Nephron progenitor cell (in vitro differentiated cells): Measurements from ENCODE around the gene KIF26B.

Experiments used
- DNase-seq: peaks from one replicate; pipeline ENCODE4 v3.0.0; 2021
- H3K27ac Mint-ChIP-seq: 2 replicates; pipeline ENCODE4 v1.8.0; 2021; ENCODE audit warnings: mild to moderate bottlenecking, moderate library complexity, mixed read lengths
- H3K27me3 Mint-ChIP-seq: 2 replicates; pipeline ENCODE4 v1.8.0; 2021; ENCODE audit warnings: mild to moderate bottlenecking, low read depth, mixed read lengths; ENCODE audit not compliant: poor library complexity
- H3K36me3 Mint-ChIP-seq: 2 replicates; pipeline ENCODE4 v1.8.0; 2021; ENCODE audit warnings: low read depth, mixed read lengths
- H3K4me1 Mint-ChIP-seq: 2 replicates; pipeline ENCODE4 v1.8.0; 2021; ENCODE audit warnings: mixed read lengths
- H3K4me3 Mint-ChIP-seq: 2 replicates; pipeline ENCODE4 v1.8.0; 2021; ENCODE audit warnings: mild to moderate bottlenecking, moderate library complexity, mixed read lengths
- H3K9me3 Mint-ChIP-seq: 2 replicates; pipeline ENCODE4 v1.8.0; 2021; ENCODE audit warnings: mild to moderate bottlenecking, moderate library complexity, mixed read lengths
- TF ChIP-seq, protein P1 (sequence below): fragments of 200-600 bp; sonication (generic); IDR thresholded peaks from 2 replicates; pipeline ENCODE4 v1.5.0; 2021; ENCODE audit warnings: antibody characterized with exemption

KIF26B gene

DNA sequence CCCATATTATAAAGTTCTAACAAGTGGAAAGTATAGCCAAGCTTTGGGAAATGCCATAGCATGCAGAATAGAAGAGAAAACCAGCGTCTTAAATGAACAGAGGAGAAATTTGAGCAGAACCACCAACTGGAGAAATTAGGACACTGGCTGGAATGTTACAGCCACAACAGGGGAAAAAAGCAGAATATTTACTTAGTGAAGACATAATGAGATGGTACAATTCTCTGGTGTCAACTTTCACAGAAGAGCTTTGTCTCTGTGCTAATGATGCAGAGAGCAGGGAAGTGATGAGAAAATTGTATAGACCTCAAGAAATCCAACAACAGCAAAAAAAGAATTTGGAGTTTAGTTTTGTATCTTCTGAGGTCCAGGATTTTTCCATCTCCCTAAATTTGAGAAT is 249.7 kb downstream of the KIF26B start:
- H3K27me3 Mint-ChIP-seq: no peaks in the 10 kb centered on the region
- peaks cover 9% of the 10 kb centered on the region for H3K36me3 Mint-ChIP-seq
- DNase-seq: no peak
- H3K27ac Mint-ChIP-seq: peak overlapping the region; percentile 9
- peak overlapping the region; percentile 39 for H3K4me3 Mint-ChIP-seq
- TF ChIP-seq, protein P1, sequence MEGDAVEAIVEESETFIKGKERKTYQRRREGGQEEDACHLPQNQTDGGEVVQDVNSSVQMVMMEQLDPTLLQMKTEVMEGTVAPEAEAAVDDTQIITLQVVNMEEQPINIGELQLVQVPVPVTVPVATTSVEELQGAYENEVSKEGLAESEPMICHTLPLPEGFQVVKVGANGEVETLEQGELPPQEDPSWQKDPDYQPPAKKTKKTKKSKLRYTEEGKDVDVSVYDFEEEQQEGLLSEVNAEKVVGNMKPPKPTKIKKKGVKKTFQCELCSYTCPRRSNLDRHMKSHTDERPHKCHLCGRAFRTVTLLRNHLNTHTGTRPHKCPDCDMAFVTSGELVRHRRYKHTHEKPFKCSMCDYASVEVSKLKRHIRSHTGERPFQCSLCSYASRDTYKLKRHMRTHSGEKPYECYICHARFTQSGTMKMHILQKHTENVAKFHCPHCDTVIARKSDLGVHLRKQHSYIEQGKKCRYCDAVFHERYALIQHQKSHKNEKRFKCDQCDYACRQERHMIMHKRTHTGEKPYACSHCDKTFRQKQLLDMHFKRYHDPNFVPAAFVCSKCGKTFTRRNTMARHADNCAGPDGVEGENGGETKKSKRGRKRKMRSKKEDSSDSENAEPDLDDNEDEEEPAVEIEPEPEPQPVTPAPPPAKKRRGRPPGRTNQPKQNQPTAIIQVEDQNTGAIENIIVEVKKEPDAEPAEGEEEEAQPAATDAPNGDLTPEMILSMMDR: no peak
- peaks cover 68% of the 10 kb centered on the region for H3K4me1 Mint-ChIP-seq
- no peaks in the 10 kb centered on the region for H3K9me3 Mint-ChIP-seq

DNA sequence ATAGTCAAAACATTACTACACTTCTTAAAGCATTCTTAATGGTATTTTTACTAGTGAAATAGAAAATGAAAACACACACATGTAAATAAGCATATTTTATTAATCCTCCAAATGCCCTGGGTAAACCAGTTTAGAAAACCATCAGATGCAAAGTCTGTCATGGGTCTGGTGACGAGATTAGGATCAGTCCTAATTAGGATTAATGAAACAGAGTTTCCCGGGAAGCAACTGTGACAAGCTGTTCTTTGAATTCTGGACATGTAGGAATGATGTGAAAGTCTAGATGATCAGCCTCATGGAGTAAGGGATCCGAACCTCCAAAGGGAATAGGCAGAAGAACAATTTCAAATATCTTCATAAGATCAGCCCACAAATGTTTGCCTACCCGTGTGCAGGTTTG is 250.2 kb downstream of the KIF26B start:
- DNase-seq: no peak
- Mint-ChIP-seq H3K4me1 (peaks cover 72% of the 10 kb centered on the region), H3K9me3 (no peaks in the 10 kb centered on the region), H3K27me3 (no peaks in the 10 kb centered on the region), H3K4me3 (no peak overlapping the region), H3K27ac (no peak overlapping the region), H3K36me3 (peaks cover 9% of the 10 kb centered on the region)
- TF ChIP-seq, protein P1: no peak

DNA sequence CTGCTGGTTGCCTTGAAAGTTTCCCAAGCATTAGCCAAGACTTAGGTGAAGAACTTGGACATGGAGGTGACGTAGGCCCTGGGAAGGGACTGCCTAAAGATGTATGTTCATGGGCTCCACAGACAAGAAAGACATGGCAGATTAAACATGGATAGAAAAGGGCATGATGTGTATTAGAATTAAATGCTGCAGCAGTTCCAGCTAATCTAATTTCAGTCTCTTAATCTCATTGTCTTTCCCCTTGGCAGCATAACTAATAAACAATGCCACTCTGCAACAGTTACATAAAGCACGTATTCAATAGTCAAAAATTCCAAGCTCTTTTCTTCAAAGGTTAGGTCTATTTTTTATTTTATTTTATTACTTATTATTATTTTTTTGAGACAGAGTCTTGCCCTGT is 251.6 kb downstream of the KIF26B start:
- no peak overlapping the region for H3K27ac Mint-ChIP-seq
- no peaks in the 10 kb centered on the region for H3K9me3 Mint-ChIP-seq
- H3K27me3 Mint-ChIP-seq: no peaks in the 10 kb centered on the region
- peaks cover 9% of the 10 kb centered on the region for H3K36me3 Mint-ChIP-seq
- peaks cover 87% of the 10 kb centered on the region for H3K4me1 Mint-ChIP-seq
- H3K4me3 Mint-ChIP-seq: no peak overlapping the region
- no peak for DNase-seq
- TF ChIP-seq, protein P1: no peak

DNA sequence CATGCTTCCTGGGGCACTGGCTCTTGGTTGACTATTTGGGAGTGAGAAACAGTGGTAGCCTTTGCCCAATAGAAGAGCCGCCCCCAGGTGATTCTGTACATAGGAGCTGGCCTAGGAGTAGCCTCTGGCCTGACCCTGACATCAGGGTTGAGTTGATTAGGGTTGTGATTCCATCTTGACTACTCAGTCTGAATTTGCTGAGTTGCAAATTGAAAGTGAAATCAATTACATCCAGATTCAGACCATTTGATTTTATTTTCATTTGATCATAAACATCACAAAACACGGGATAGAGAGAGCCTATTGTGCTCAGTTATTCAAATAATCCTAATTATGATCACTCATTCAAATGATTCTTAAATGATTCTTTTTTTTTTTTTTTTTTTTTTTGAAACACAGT is 253.2 kb downstream of the KIF26B start:
- TF ChIP-seq, protein P1: no peak
- no peak for DNase-seq
- peaks cover 5% of the 10 kb centered on the region for H3K36me3 Mint-ChIP-seq
- no peak overlapping the region for H3K4me3 Mint-ChIP-seq
- H3K27me3 Mint-ChIP-seq: no peaks in the 10 kb centered on the region
- H3K9me3 Mint-ChIP-seq: no peaks in the 10 kb centered on the region
- peaks cover 91% of the 10 kb centered on the region for H3K4me1 Mint-ChIP-seq
- no peak overlapping the region for H3K27ac Mint-ChIP-seq

DNA sequence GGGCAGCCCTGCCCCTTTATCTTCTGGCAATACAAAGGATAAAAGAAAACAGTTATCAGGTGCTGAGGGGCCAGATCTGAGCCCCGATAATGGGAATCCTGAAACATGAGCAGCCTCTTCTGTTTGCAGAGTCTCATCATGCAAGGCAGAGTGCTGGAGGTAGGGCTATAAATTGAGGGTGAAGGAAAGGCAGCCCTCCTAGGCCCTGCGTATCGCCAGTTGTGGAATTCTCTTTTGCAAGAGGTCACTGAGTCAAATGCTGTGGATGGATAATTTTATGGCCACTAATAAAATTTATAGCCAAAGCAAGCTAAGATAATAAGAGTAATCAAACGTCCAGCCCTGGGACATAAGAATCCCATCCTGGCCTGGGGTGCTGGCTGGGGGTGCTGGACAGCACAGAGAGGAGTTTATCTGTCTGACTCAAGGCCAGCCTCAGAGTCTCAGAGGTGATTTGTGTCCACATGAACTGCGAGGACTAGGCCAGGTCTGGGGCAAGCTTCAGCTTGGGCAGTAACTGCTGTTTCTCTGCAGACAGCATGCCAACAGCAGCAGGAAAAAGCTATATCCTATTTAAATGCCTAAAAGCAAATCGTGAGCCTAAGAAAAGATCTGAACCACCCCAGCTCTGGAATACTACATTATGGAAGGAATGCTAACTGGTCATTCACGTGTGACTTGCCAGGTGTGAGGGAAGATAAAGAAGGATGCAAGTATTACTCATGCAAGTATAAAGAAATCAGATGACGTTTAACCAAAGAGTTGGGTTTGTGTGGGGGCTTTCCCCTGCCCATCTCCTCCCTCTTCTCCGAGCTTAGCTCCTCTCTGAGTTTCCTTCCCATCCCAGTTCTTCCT is 254.8 kb downstream of the KIF26B start:
- peaks cover 93% of the 10 kb centered on the region for H3K4me1 Mint-ChIP-seq
- TF ChIP-seq, protein P1: no peak
- DNase-seq: peak; percentile 53
- peaks cover 5% of the 10 kb centered on the region for H3K36me3 Mint-ChIP-seq
- peak overlapping the region; percentile 20 for H3K4me3 Mint-ChIP-seq
- H3K27ac Mint-ChIP-seq: peak overlapping the region; percentile 93
- no peaks in the 10 kb centered on the region for H3K9me3 Mint-ChIP-seq
- no peaks in the 10 kb centered on the region for H3K27me3 Mint-ChIP-seq
